B cell (primary cell): ENCODE data around the gene DTNA. TPM values are rescaled to one million over a fixed set of nuclear protein-coding genes. Genes with fewer than 3 reads are reported as not detected.

Experiments
- ATAC-seq: fragments of 200-7000 bp; cut with Tn5 transposase; one replicate; pipeline ENCODE4 v1.10.0; 2021; ENCODE audit warnings: low read depth, mild to moderate bottlenecking, moderate number of reproducible peaks, moderate library complexity
- CTCF ChIA-PET: fragments of 350-600 bp; sonication (Branson Sonifier 250); formaldehyde crosslinking; loops from one replicate; lab custom pipeline; 2021; ENCODE audit warnings: antibody characterized with exemption, inconsistent platforms; lab: Charles Lee
- POLR2A ChIA-PET: fragments of 350-600 bp; sonication (Branson Sonifier 250); formaldehyde crosslinking; loops from one replicate; lab custom pipeline; 2021; ENCODE audit warnings: antibody characterized with exemption; lab: Charles Lee
- DNase-seq: peaks from one replicate; pipeline ENCODE4 v3.0.0; 2013
- H2AFZ ChIP-seq: 2 replicates; pipeline ENCODE4 v1.6.1; 2012; ENCODE audit warnings: mild to moderate bottlenecking, low read depth, low read length; ENCODE audit not compliant: insufficient read depth, poor library complexity, severe bottlenecking
- H3K27ac ChIP-seq, 2 donors: 1 replicate in 1 of 2; 2 replicates in 1 of 2; pipeline ENCODE4 v1.5.1; 2012 to 2013; ENCODE audit warnings: low read length in 2 of 2, mild to moderate bottlenecking in 2 of 2, moderate library complexity in 1 of 2
- H3K27me3 ChIP-seq, 4 experiments: fragments of 200-600 bp in 1 of 4; sonication (generic) in 1 of 4; replicated peaks in 1 of 4; 1 replicate in 2 of 4; 2 replicates in 2 of 4; pipeline versions ENCODE4 v1.6.1 to v1.7.0; 2013 to 2016; ENCODE audit warnings: low read length in 3 of 4, mild to moderate bottlenecking in 2 of 4, mixed read lengths in 1 of 4, moderate library complexity in 1 of 4; ENCODE audit not compliant: insufficient read depth in 4 of 4, control insufficient read depth in 3 of 4; ENCODE audit errors: control extremely low read depth in 1 of 4
- H3K36me3 ChIP-seq, 2 experiments: replicated peaks in 1 of 2; 1 replicate in 1 of 2; 2 replicates in 1 of 2; pipeline versions ENCODE4 v1.6.1 to v1.7.1; 2013; ENCODE audit warnings: low read length in 1 of 2; ENCODE audit not compliant: insufficient read depth in 2 of 2, control insufficient read depth in 1 of 2; ENCODE audit errors: control extremely low read depth in 1 of 2, extremely low read depth in 1 of 2
- H3K4me1 ChIP-seq, 2 donors: fragments of 200-600 bp in 1 of 2; sonication (generic) in 1 of 2; 1 replicate in 1 of 2; 2 replicates in 1 of 2; pipeline versions ENCODE4 v1.5.1 to v1.6.1; 2013 to 2017; ENCODE audit warnings: low read length in 2 of 2; ENCODE audit not compliant: control insufficient read depth in 2 of 2, insufficient read depth in 2 of 2
- H3K4me2 ChIP-seq: replicated peaks from 2 replicates; pipeline ENCODE3; 2012; ENCODE audit warnings: mild to moderate bottlenecking, low read depth, low read length; ENCODE audit not compliant: poor library complexity, severe bottlenecking
- H3K4me3 ChIP-seq, 5 experiments: fragments of 200-600 bp in 1 of 5; sonication (generic) in 1 of 5; 1 replicate in 3 of 5; 2 replicates in 2 of 5; pipeline versions ENCODE4 v1.5.1 to v1.7.0; 2011 to 2016; ENCODE audit warnings: low read length in 4 of 5, mild to moderate bottlenecking in 4 of 5, low read depth in 2 of 5, control low read depth in 1 of 5, moderate library complexity in 1 of 5; ENCODE audit not compliant: insufficient read depth in 1 of 5; ENCODE audit errors: control extremely low read depth in 1 of 5, extremely low read depth in 1 of 5
- H3K79me2 ChIP-seq: fragments of 200-600 bp; sonication (generic); one replicate; pipeline ENCODE4 v1.6.0; 2016; ENCODE audit warnings: low read length; ENCODE audit not compliant: control insufficient read depth, insufficient read depth
- H3K9ac ChIP-seq: fragments of 200-600 bp; sonication (generic); 2 replicates; pipeline ENCODE4 v1.6.1; 2017; ENCODE audit warnings: mild to moderate bottlenecking, low read length, moderate library complexity
- H3K9me3 ChIP-seq, 3 donors: one replicate each; pipeline versions ENCODE4 v1.6.1 to v1.7.1; 2013; ENCODE audit warnings: low read length in 2 of 3; ENCODE audit not compliant: control insufficient read depth in 2 of 3, insufficient read depth in 1 of 3; ENCODE audit errors: control extremely low read depth in 1 of 3
- H4K20me1 ChIP-seq: 2 replicates; pipeline ENCODE4 v1.6.0; 2012; ENCODE audit warnings: mild to moderate bottlenecking, low read length; ENCODE audit not compliant: insufficient read depth, control insufficient read depth, poor library complexity, severe bottlenecking
- H3K27ac Mint-ChIP-seq: one replicate; pipeline ENCODE4 v1.8.0; 2021; ENCODE audit warnings: mixed read lengths
- H3K27me3 Mint-ChIP-seq: one replicate; pipeline ENCODE4 v1.8.0; 2021; ENCODE audit warnings: mixed read lengths
- H3K4me1 Mint-ChIP-seq: one replicate; pipeline ENCODE4 v1.8.0; 2021; ENCODE audit warnings: mixed read lengths
- H3K4me3 Mint-ChIP-seq: one replicate; pipeline ENCODE4 v1.8.0; 2021; ENCODE audit warnings: mixed read lengths
- H3K9me3 Mint-ChIP-seq: one replicate; pipeline ENCODE4 v1.8.0; 2022; ENCODE audit warnings: mixed read lengths; ENCODE audit not compliant: insufficient read depth
- EZH2 ChIP-seq: IDR thresholded peaks from 2 replicates; pipeline ENCODE4 v1.6.1; 2012; ENCODE audit warnings: borderline replicate concordance, low read depth, mild to moderate bottlenecking, moderate library complexity, low read length; ENCODE audit not compliant: insufficient read depth, poor library complexity, severe bottlenecking
- WGBS: methylation state at CpG from one replicate; pipeline ENCODE4 v1.1.5; 2013; ENCODE audit warnings: missing lambda C conversion rate; ENCODE audit not compliant: insufficient coverage; 5-methylcytosine and 5-hydroxymethylcytosine counted together
- intact Hi-C: fragments of 100-400 bp; cut with micrococcal nuclease; formaldehyde crosslinking; loops from one replicate; pipeline ENCODE4 v1.10.0; 2022
- polyA plus RNA-seq: library from polyadenylated mRNA; depleted of rRNA; stranded (reverse); fragments of >200 nt; gene quantifications from 2 replicates; pipeline ENCODE4 v1.2.3, GENCODE V29; 2012
- total RNA-seq, 2 donors: library from RNA; stranded (reverse); fragments of 120-200 nt in 1 of 2; gene quantifications; 1 replicate in 1 of 2; 2 replicates in 1 of 2; pipeline versions ENCODE4 v1.2.3 to v1.2.4, GENCODE V29; 2013 to 2022
- TF ChIP-seq, protein P1 (sequence below): fragments of 200-600 bp; IDR thresholded peaks from one replicate; pipeline ENCODE4 v1.8.0; 2022; ENCODE audit warnings: antibody characterized with exemption, mild to moderate bottlenecking

DTNA gene
- total and polyA plus RNA-seq, 2 donors (not counting 1 experiment from before 2014, with no cell fraction given), result not detected

DNA sequence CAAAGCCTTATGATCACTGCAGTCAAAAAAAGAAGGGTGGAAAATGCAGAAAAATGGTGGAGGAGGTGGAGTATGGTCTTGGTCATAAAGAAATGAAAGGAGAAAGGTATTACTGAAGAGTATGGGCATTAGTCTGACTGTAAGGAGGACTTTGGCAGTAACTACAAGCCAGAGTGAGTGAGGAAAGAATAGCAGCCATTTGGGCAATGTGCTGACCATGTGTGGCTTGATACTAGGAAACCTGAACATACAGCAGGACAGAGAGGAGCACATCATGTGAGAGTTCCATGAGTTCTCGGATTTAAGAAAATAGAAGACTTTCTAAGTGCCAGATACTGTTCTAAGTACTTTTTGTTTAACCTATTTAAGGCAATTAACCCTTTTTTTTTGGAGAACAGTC lies 8.5 kb downstream of the DTNA start:
- no peak overlapping the region for H3K9ac ChIP-seq
- no peaks in the 10 kb centered on the region for H3K79me2 ChIP-seq
- ChIA-PET POLR2A (no interaction called here), CTCF (no interaction called here)
- H3K4me1 ChIP-seq, result no peaks in the 10 kb centered on the region
- intact Hi-C loops, result no loop called here
- no peak overlapping the region for H3K27ac ChIP-seq
- H3K9me3 ChIP-seq, result no peaks in the 10 kb centered on the region
- no peak for TF ChIP-seq EZH2
- TF ChIP-seq, protein P1, sequence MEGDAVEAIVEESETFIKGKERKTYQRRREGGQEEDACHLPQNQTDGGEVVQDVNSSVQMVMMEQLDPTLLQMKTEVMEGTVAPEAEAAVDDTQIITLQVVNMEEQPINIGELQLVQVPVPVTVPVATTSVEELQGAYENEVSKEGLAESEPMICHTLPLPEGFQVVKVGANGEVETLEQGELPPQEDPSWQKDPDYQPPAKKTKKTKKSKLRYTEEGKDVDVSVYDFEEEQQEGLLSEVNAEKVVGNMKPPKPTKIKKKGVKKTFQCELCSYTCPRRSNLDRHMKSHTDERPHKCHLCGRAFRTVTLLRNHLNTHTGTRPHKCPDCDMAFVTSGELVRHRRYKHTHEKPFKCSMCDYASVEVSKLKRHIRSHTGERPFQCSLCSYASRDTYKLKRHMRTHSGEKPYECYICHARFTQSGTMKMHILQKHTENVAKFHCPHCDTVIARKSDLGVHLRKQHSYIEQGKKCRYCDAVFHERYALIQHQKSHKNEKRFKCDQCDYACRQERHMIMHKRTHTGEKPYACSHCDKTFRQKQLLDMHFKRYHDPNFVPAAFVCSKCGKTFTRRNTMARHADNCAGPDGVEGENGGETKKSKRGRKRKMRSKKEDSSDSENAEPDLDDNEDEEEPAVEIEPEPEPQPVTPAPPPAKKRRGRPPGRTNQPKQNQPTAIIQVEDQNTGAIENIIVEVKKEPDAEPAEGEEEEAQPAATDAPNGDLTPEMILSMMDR, result no peak
- no peaks in the 10 kb centered on the region for H3K9me3 Mint-ChIP-seq
- no peaks in the 10 kb centered on the region for H3K36me3 ChIP-seq
- ATAC-seq, result no peak
- no peak overlapping the region for H3K4me3 ChIP-seq
- H3K4me3 Mint-ChIP-seq, result no peak overlapping the region
- no peaks in the 10 kb centered on the region for H3K27me3 ChIP-seq
- no peak overlapping the region for H3K4me2 ChIP-seq
- H3K4me1 Mint-ChIP-seq, result no peaks in the 10 kb centered on the region
- no peaks in the 10 kb centered on the region for H4K20me1 ChIP-seq
- no peak overlapping the region for H2AFZ ChIP-seq
- WGBS, result no CpG with 5 or more reads among the region's 1 CpG
- peaks cover 11% of the 10 kb centered on the region for H3K27me3 Mint-ChIP-seq
- no peak for DNase-seq
- H3K27ac Mint-ChIP-seq, result no peak overlapping the region

DNA sequence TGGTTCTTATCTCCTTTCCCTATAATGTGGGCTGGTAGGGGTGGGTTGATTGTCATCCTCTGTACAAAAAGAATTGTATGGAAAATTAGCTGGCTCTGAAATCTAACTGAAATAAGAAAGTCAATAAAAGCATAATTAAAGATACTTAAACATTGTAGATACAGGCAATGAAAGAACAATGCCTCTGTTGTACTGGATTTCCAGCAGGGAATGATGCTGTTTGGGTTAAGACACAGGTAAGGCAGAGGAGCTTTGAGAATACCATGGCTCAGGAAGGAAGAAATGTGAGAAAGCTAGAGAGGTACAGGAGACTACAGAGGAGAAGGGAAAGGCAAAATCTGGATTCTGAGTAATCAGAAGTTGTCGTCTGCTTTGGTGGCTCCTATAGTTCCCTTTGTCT lies 10.1 kb downstream of the DTNA start:
- TF ChIP-seq, protein P1, result no peak
- TF ChIP-seq EZH2, result no peak
- Histone ChIP-seq H2AFZ (no peak overlapping the region), H3K4me1 (no peaks in the 10 kb centered on the region), H3K36me3 (no peaks in the 10 kb centered on the region), H3K4me3 (no peak overlapping the region), H3K27ac (no peak overlapping the region), H4K20me1 (no peaks in the 10 kb centered on the region), H3K79me2 (no peaks in the 10 kb centered on the region), H3K9ac (no peak overlapping the region), H3K9me3 (no peaks in the 10 kb centered on the region), H3K27me3 (no peaks in the 10 kb centered on the region), H3K4me2 (no peak overlapping the region)
- ChIA-PET POLR2A (no interaction called here), CTCF (interaction anchor here (1.7 kb wide), 1 partner anchor 9 kb away, joined by 3 read pairs; no protein-coding TSS in a partner anchor)
- no peak for ATAC-seq
- peaks cover 5% of the 10 kb centered on the region for H3K9me3 Mint-ChIP-seq
- no peak overlapping the region for H3K4me3 Mint-ChIP-seq
- WGBS, result 100% methylated on average over 1 of the region's 1 CpG
- intact Hi-C loops, result no loop called here
- H3K4me1 Mint-ChIP-seq, result no peaks in the 10 kb centered on the region
- no peak for DNase-seq
- H3K27me3 Mint-ChIP-seq, result peaks cover 11% of the 10 kb centered on the region
- no peak overlapping the region for H3K27ac Mint-ChIP-seq
